ENCODE data around the gene NQO2. TPM values are rescaled to one million over a fixed set of nuclear protein-coding genes. Genes with fewer than 3 reads are reported as not detected.

Gene NQO2
- total RNA-seq, 1 experiment from 2014 or later: 105 TPM

GRCh38 chr6:2951728-2952127 is 48.0 kb upstream of the NQO2 start:
- H3K14ac ChIP-seq (ENCODE audit: insufficient read depth, low read length): no peak overlapping the region
- Mint-ChIP-seq H3K27ac (peak overlapping the region in 2 of 3 experiments; percentile 2 to 48; a peak in 2 of 7 replicates), H3K9me3 (no peaks in the 10 kb centered on the region), H3K4me3 (no peak overlapping the region; a peak in 1 of 5 replicates), H3K27me3 (ENCODE audit: low read depth) (no peaks in the 10 kb centered on the region), H3K36me3 (ENCODE audit: insufficient read depth in 1 of 3, low read depth in 3 of 3) (peaks cover 4 to 24% (median 9%) of the 10 kb centered on the region in 3 experiments; a peak in 5 of 7 replicates), H3K4me1 (peaks cover 18 to 23% of the 10 kb centered on the region in 2 experiments)
- no peak overlapping the region for H4K91ac ChIP-seq (ENCODE audit: insufficient read length, low read depth, low read length)
- H3K4me1 ChIP-seq (ENCODE audit: insufficient read depth, low read length): no peaks in the 10 kb centered on the region
- H3K56ac ChIP-seq (ENCODE audit: insufficient read length, low read depth, low read length): no peak overlapping the region
- no peak overlapping the region for H3K9ac ChIP-seq (ENCODE audit: extremely low read depth, insufficient read length, low read length)
- WGBS (ENCODE audit: extremely low coverage, insufficient read length, low lambda C conversion rate): no CpG with 5 or more reads among the region's 8 CpGs
- no peaks in the 10 kb centered on the region for H4K20me1 ChIP-seq (ENCODE audit: control insufficient read depth, insufficient read depth, insufficient read length)
- H3K79me1 ChIP-seq (ENCODE audit: insufficient read depth, low read depth, low read length, poor library complexity, severe bottlenecking): no peaks in the 10 kb centered on the region
- H3K27me3 ChIP-seq (ENCODE audit: insufficient read depth, low read length): no peaks in the 10 kb centered on the region
- H3K23me2 ChIP-seq (ENCODE audit: insufficient read length, low read depth, low read length, poor library complexity, severe bottlenecking): no peaks in the 10 kb centered on the region
- TF ChIP-seq, protein P1, sequence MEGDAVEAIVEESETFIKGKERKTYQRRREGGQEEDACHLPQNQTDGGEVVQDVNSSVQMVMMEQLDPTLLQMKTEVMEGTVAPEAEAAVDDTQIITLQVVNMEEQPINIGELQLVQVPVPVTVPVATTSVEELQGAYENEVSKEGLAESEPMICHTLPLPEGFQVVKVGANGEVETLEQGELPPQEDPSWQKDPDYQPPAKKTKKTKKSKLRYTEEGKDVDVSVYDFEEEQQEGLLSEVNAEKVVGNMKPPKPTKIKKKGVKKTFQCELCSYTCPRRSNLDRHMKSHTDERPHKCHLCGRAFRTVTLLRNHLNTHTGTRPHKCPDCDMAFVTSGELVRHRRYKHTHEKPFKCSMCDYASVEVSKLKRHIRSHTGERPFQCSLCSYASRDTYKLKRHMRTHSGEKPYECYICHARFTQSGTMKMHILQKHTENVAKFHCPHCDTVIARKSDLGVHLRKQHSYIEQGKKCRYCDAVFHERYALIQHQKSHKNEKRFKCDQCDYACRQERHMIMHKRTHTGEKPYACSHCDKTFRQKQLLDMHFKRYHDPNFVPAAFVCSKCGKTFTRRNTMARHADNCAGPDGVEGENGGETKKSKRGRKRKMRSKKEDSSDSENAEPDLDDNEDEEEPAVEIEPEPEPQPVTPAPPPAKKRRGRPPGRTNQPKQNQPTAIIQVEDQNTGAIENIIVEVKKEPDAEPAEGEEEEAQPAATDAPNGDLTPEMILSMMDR (conservative IDR thresholded peaks at IDR 0.05): no peak
- H3K4ac ChIP-seq (ENCODE audit: low read depth, low read length): no peak overlapping the region
- H2BK20ac ChIP-seq (ENCODE audit: low read depth, low read length, poor library complexity, severe bottlenecking): no peak overlapping the region
- no peak overlapping the region for H3K23ac ChIP-seq (ENCODE audit: insufficient read length, low read depth, low read length)
- H4K5ac ChIP-seq (ENCODE audit: insufficient read length, low read depth, low read length): no peak overlapping the region
- no peaks in the 10 kb centered on the region for H3K9me3 ChIP-seq (ENCODE audit: control insufficient read depth, low read depth, low read length)
- no peak overlapping the region for H2BK15ac ChIP-seq (ENCODE audit: low read depth, low read length)
- H2BK12ac ChIP-seq (ENCODE audit: insufficient read length, low read depth, low read length): no peak overlapping the region
- H2AK5ac ChIP-seq (ENCODE audit: insufficient read length, low read length): no peak overlapping the region
- H3K18ac ChIP-seq (ENCODE audit: insufficient read length, low read depth, low read length): no peak overlapping the region
- H2BK120ac ChIP-seq (ENCODE audit: low read depth, low read length, poor library complexity, severe bottlenecking): no peak overlapping the region
- no peak overlapping the region for H3K4me2 ChIP-seq (ENCODE audit: insufficient read depth, insufficient read length, low read length)
- H2AFZ ChIP-seq (ENCODE audit: low read length): no peak overlapping the region
- no peak overlapping the region for H2BK5ac ChIP-seq (ENCODE audit: insufficient read length, low read length)
- H3K27ac ChIP-seq (ENCODE audit: insufficient read length, low read depth, low read length): no peak overlapping the region
- H4K8ac ChIP-seq (replicated peaks; ENCODE audit: insufficient read length, low read depth, low read length): no peak overlapping the region
- no peak overlapping the region for H3T11ph ChIP-seq (ENCODE audit: low read length)
- H3K79me2 ChIP-seq (ENCODE audit: insufficient read depth, low read length): no peaks in the 10 kb centered on the region
- peak; percentile 41 for DNase-seq

Measured in H9 (cell line).